Lower leg skin (tissue), 4 donors: ENCODE data around the gene PLD1. TPM values are rescaled to one million over a fixed set of nuclear protein-coding genes. Genes with fewer than 3 reads are reported as not detected.

ENCODE experiments used
- DNase-seq, 2 donors: peaks; one replicate each; pipeline ENCODE4 v3.0.0-alpha.2; 2019; ENCODE audit warnings: low spot score in 2 of 2
- H3K4me3 ChIP-seq: fragments of 200-600 bp; sonication (generic); 2 replicates; pipeline ENCODE4 v1.5.1; 2017; ENCODE audit warnings: mild to moderate bottlenecking, low read depth; ENCODE audit not compliant: poor library complexity, severe bottlenecking
- CTCF ChIP-seq, 3 donors: fragments of 450-650 bp; IDR thresholded peaks; one replicate each; pipeline ENCODE4 v1.5.1; 2016; ENCODE audit warnings: antibody characterized with exemption in 3 of 3, mild to moderate bottlenecking in 3 of 3, moderate library complexity in 2 of 3
- POLR2A ChIP-seq, 2 donors: fragments of 450-650 bp; IDR thresholded peaks; one replicate each; pipeline ENCODE4 v1.6.1; 2016 to 2017; ENCODE audit warnings: antibody characterized with exemption in 2 of 2, mild to moderate bottlenecking in 1 of 2, moderate library complexity in 1 of 2
- WGBS, 2 donors: methylation state at CpG; one replicate each; pipeline ENCODE4 v1.1.5; 2018; 5-methylcytosine and 5-hydroxymethylcytosine counted together
- intact Hi-C: fragments of 100-400 bp; cut with DNase I; formaldehyde crosslinking; loops from one replicate; pipeline ENCODE4 v1.15.0; 2023; ENCODE audit warnings: low total_unique reads
- total RNA-seq, 4 donors: library from RNA; depleted of rRNA; stranded (reverse); fragments of >200 nt; gene quantifications; one replicate each; pipeline ENCODE4 v1.1.0, GENCODE V29; 2016

PLD1 gene
- total RNA-seq, 4 donors from 2014 or later: 26.4 to 55.8 (median 48.7) TPM

GRCh38 chr3:171824824-171825221 is 14.5 kb upstream of the PLD1 start:
- intact Hi-C loops: no loop called here
- TF ChIP-seq POLR2A (IDR thresholded peaks at IDR 0.05) (no peak), CTCF (IDR thresholded peaks at IDR 0.05) (no peak)
- 80 to 83% methylated on average over 7 of the region's 7 CpGs for WGBS, 2 donors
- no peak overlapping the region for H3K4me3 ChIP-seq
- DNase-seq: no peak

GRCh38 chr3:171824116-171824515 is 13.8 kb upstream of the PLD1 start:
- intact Hi-C loops: no loop called here
- no peak overlapping the region for H3K4me3 ChIP-seq
- TF ChIP-seq POLR2A (IDR thresholded peaks at IDR 0.05) (no peak), CTCF (IDR thresholded peaks at IDR 0.05) (no peak)
- no peak for DNase-seq
- 69 to 71% methylated on average over 6 of the region's 6 CpGs for WGBS, 2 donors

- DNase-seq: no peak
- intact Hi-C loops: no loop called here
- H3K4me3 ChIP-seq: no peak overlapping the region
- TF ChIP-seq CTCF (IDR thresholded peaks at IDR 0.05) (no peak), POLR2A (IDR thresholded peaks at IDR 0.05) (no peak)
- WGBS, 2 donors: 74 to 94% methylated on average over 4 of the region's 4 CpGs
Measured at GRCh38 chr3:171822431-171823106, 12.3 kb upstream of the PLD1 start.

GRCh38 chr3:171821778-171822358 is 11.6 kb upstream of the PLD1 start:
- no peak for DNase-seq
- intact Hi-C loops: no loop called here
- 66 to 67% methylated on average over 2 of the region's 2 CpGs for WGBS, 2 donors
- TF ChIP-seq CTCF (IDR thresholded peaks at IDR 0.05): no peak
- no peak for TF ChIP-seq POLR2A (IDR thresholded peaks at IDR 0.05)
- H3K4me3 ChIP-seq: no peak overlapping the region

GRCh38 chr3:171821044-171821443 is 10.8 kb upstream of the PLD1 start:
- intact Hi-C loops: no loop called here
- TF ChIP-seq POLR2A (IDR thresholded peaks at IDR 0.05) (no peak), CTCF (IDR thresholded peaks at IDR 0.05) (no peak)
- no peak overlapping the region for H3K4me3 ChIP-seq
- WGBS, 2 donors: 72 to 80% methylated on average over 3 of the region's 3 CpGs
- DNase-seq: no peak
